HG03175 (cell line): ENCODE measurements around the gene MS4A8.

Experiments used
- ATAC-seq: cut with Tn5 transposase; IDR thresholded peaks from one replicate; pipeline ENCODE4 v1.9.1; 2021; ENCODE audit warnings: mild to moderate bottlenecking, moderate library complexity; ENCODE audit not compliant: unreplicated experiment

The MS4A8 gene

GRCh38 chr11:60762851-60763691 is 63.7 kb downstream of the MS4A8 start:
- peak; percentile 65 for ATAC-seq

GRCh38 chr11:60763692-60764369 is 64.4 kb downstream of the MS4A8 start:
- ATAC-seq: no peak

- ATAC-seq: peak; percentile 41
Measured at GRCh38 chr11:60764879-60765278, 65.5 kb downstream of the MS4A8 start.

- no peak for ATAC-seq
Measured at GRCh38 chr11:60765355-60765754, 65.9 kb downstream of the MS4A8 start.
